ENCODE results near the gene CMSS1. TPM values are rescaled to one million over a fixed set of nuclear protein-coding genes. Genes with fewer than 3 reads are reported as not detected.

The CMSS1 gene
- total and polyA plus RNA-seq, 8 donors: 14.4 to 29.9 (median 15.9) TPM

DNA sequence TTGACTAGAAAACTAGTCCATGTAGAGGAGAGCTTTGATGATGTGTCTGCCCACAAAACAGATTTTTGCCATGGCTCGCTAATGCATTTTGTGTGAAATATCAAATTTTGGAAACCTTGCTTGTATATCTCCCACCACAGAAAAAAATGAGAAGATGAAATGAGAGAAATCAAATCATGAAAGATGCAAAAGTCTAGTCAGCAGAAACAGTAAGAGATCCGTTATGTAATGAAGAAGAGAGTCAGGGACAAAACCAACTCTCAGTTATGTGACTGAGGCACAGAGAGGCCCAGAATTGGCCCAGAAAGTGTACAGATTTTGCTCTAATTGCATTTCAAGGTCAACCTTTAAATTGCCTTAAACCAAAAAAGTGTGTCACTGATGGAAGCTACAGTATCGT, 189.7 kb downstream of the CMSS1 start:
- no peaks in the 10 kb centered on the region for H3K36me3 ChIP-seq
- DNase-seq: no peak
- H3K4me1 ChIP-seq: peaks cover 0 to 28% (median 12%) of the 10 kb centered on the region in 3 donors
- H3K4me3 ChIP-seq: no peak overlapping the region
- H3K9me3 ChIP-seq: no peaks in the 10 kb centered on the region
- WGBS, 2 donors: 96% methylated on average over 3 of the region's 3 CpGs
- intact Hi-C loops (cut with DNase I): no loop called here
- TF ChIP-seq CTCF (IDR thresholded peaks at IDR 0.05): no peak
- H3K27me3 ChIP-seq: no peaks in the 10 kb centered on the region
- no peak for ATAC-seq
- FAIRE-seq: no peak
- H3K27ac ChIP-seq: no peak overlapping the region

DNA sequence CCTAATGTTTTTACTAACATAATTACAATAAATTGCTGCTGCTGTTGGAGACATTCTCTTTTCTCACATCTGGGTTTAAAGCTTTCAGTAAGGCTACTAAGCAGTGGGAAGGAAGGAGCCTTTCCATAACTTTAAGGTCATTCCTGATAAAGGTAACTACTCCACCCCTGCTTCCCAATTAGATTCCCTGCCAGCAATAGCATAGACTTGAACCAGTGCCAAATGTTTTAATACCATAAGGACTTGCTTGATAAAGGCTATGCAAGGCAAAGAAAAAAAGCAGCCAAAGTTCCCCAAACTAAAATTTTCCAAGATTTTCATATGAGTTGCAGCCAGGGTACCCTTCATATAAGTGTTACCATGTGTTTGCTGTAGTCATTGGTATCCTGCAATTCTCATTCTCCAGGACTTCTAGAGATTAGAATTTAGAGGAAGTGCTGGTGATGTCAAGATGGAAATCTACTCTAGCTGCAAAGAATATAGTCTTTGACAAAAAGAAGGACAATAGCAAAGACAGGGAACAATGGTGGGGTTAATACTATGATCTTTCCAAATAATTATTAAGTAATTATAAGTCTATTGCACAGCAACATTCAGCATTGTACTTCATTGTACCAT, 190.5 kb downstream of the CMSS1 start:
- Histone ChIP-seq H3K4me3 (no peak overlapping the region), H3K36me3 (no peaks in the 10 kb centered on the region), H3K9me3 (no peaks in the 10 kb centered on the region), H3K27ac (no peak overlapping the region), H3K4me1 (peaks cover 0 to 23% (median 12%) of the 10 kb centered on the region in 3 donors), H3K27me3 (no peaks in the 10 kb centered on the region)
- intact Hi-C loops (cut with DNase I): no loop called here
- DNase-seq (no peak), FAIRE-seq (no peak), ATAC-seq (no peak)
- TF ChIP-seq CTCF (IDR thresholded peaks at IDR 0.05): no peak

- no peaks in the 10 kb centered on the region for H3K9me3 ChIP-seq
- 74 to 83% methylated on average over 5 of the region's 5 CpGs for WGBS, 2 donors
- DNase-seq (no peak), FAIRE-seq (no peak), ATAC-seq (no peak)
- H3K36me3 ChIP-seq: no peaks in the 10 kb centered on the region
- no peak overlapping the region for H3K4me3 ChIP-seq
- no peak overlapping the region for H3K27ac ChIP-seq
- H3K4me1 ChIP-seq: peaks cover 0 to 19% (median 8%) of the 10 kb centered on the region in 3 donors
- intact Hi-C loops (cut with DNase I): no loop called here
- no peak for TF ChIP-seq CTCF (IDR thresholded peaks at IDR 0.05)
- H3K27me3 ChIP-seq: no peaks in the 10 kb centered on the region
These were observed 191.8 kb downstream of the CMSS1 start for GRCh38 chr3:100009276-100010086.

DNA sequence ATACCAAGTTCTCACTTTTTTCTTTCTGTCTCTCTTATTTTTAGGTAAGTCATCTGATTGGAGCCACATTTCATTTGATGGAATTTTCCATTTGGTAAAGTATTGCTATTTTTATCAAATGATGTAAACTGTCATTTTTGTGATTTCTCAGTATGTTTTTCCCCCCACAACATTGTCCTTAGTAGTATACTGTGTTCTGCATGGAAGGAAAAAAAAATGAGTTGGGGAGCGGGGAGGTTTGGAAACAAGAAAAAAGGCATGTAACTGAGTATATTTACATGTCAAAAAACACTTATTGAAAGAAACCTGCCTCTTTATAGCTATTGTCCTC, 192.4 kb downstream of the CMSS1 start:
- H3K27ac ChIP-seq: no peak overlapping the region
- ATAC-seq (no peak), DNase-seq (no peak), FAIRE-seq (no peak)
- TF ChIP-seq CTCF (IDR thresholded peaks at IDR 0.05): no peak
- peaks cover 0 to 13% (median 5%) of the 10 kb centered on the region in 3 donors for H3K4me1 ChIP-seq
- no peaks in the 10 kb centered on the region for H3K9me3 ChIP-seq
- H3K27me3 ChIP-seq: no peaks in the 10 kb centered on the region
- no peaks in the 10 kb centered on the region for H3K36me3 ChIP-seq
- H3K4me3 ChIP-seq: no peak overlapping the region
- intact Hi-C loops (cut with DNase I): no loop called here
- WGBS, 2 donors: 96 to 98% methylated on average over 1 of the region's 1 CpG

DNA sequence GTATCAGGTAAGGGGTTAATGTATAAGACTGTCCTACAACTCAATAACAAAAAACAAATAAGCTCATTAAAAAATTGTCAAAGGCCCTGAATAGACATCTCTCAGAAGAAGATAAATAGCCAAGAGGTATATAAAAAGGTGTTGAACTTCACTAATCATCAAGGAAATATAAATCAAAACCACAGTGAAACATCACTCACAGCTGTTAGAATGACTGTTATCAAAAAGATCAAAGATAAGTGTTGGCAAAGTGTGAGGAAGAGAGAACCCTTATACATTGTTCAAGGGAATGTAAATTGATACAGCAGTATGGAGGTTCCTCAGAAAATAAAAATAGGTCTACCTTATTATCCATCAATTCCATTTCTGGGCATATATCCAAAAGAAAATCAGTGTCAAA, 201.1 kb downstream of the CMSS1 start:
- H3K27me3 ChIP-seq: no peaks in the 10 kb centered on the region
- peaks cover 0 to 8% (median 2%) of the 10 kb centered on the region in 3 donors for H3K4me1 ChIP-seq
- H3K9me3 ChIP-seq: no peaks in the 10 kb centered on the region
- ATAC-seq: no peak
- no peak for DNase-seq
- intact Hi-C loops (cut with DNase I): no loop called here
- no peak for TF ChIP-seq CTCF (IDR thresholded peaks at IDR 0.05)
- H3K27ac ChIP-seq: no peak overlapping the region
- H3K4me3 ChIP-seq: no peak overlapping the region
- no peaks in the 10 kb centered on the region for H3K36me3 ChIP-seq
- no peak for FAIRE-seq
